Activated B cell treated with CpG ODN at 0.5 μM for 24 hours (primary cell): ENCODE results near the gene MTHFR. TPM values are rescaled to one million over a fixed set of nuclear protein-coding genes. Genes with fewer than 3 reads are reported as not detected.

Experiments
- ATAC-seq: fragments of 200-7000 bp; cut with Tn5 transposase; one replicate; pipeline ENCODE4 v1.10.0; 2021; ENCODE audit warnings: low read depth, mild to moderate bottlenecking, moderate library complexity
- CTCF ChIA-PET: fragments of 350-600 bp; sonication (Branson Sonifier 250); formaldehyde crosslinking; loops from one replicate; lab custom pipeline; 2021; ENCODE audit warnings: antibody characterized with exemption; lab: Charles Lee
- POLR2A ChIA-PET: fragments of 350-600 bp; sonication (Branson Sonifier 250); formaldehyde crosslinking; loops from one replicate; lab custom pipeline; 2021; ENCODE audit warnings: antibody characterized with exemption; lab: Charles Lee
- DNase-seq: peaks from one replicate; pipeline ENCODE4 v3.0.0; 2022
- H3K27ac Mint-ChIP-seq: one replicate; pipeline ENCODE4 v1.8.0; 2020; ENCODE audit warnings: mixed read lengths
- H3K27me3 Mint-ChIP-seq: one replicate; pipeline ENCODE4 v1.8.0; 2021; ENCODE audit warnings: mixed read lengths
- H3K36me3 Mint-ChIP-seq: one replicate; pipeline ENCODE4 v1.8.0; 2021; ENCODE audit warnings: low read depth, mixed read lengths
- H3K4me1 Mint-ChIP-seq: one replicate; pipeline ENCODE4 v1.8.0; 2021; ENCODE audit warnings: mixed read lengths
- H3K4me3 Mint-ChIP-seq: one replicate; pipeline ENCODE4 v1.8.0; 2020; ENCODE audit warnings: mild to moderate bottlenecking, mixed read lengths
- H3K9me3 Mint-ChIP-seq: one replicate; pipeline ENCODE4 v1.8.0; 2020; ENCODE audit warnings: mixed read lengths
- intact Hi-C: fragments of 100-400 bp; cut with micrococcal nuclease; formaldehyde crosslinking; loops from one replicate; pipeline ENCODE4 v1.15.1; 2024
- total RNA-seq: library from RNA; stranded (reverse); gene quantifications from 2 replicates; pipeline ENCODE4 v1.2.3, GENCODE V29; 2022
- TF ChIP-seq, protein P1 (sequence below): fragments of 200-600 bp; IDR thresholded peaks from one replicate; pipeline ENCODE4 v1.8.0; 2022; ENCODE audit warnings: antibody characterized with exemption, mild to moderate bottlenecking

MTHFR gene
- total RNA-seq, 1 donor from 2014 or later = 56.9 TPM

DNA sequence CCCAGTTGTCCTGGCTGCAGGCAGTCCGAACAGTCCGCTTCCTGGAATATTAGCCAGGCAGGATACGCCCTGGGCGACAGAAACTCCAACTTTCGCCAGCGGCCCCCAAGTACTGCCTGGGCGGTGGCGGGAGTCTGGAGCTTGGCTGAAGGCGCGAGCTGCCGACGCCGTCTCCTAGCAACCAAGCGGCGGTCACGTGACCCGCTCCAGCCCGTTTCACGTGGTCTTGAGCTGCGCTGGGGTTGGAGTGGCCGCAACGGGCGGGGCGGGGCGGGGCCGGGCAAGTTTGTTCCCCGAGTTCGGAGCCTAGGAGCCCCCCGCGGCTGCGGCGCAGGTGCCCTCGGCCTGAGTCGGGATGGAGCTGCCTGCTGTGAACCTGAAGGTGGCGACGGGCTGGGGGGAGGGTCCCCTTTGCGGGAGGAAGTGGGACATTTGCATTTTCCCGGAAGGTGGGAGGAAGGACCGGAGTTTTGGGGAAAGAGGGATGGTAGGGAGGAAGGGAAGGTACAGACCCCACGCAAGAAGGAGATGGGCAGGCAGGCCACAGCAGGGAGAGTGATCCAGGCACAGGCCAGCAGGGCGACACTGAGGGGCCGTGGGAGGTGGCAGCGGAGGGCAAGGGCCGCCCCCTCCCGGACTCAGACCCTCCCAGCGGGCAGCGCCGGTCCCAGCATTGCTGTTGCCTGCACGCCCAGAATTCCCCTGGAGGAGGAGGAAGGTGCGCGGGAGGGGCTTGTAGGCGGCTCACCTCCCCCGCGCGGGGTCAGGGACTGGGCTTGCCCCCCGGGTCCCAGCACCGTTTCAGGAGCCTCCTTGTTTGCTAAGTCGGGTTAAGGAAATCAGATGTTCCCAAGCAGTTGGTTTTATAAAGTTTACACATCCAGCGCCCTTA lies 69.7 kb downstream of the MTHFR start, which contains the start of gene AGTRAP:
AGTRAP (plus strand) TSS at position 283 of the 892 bp plus-strand sequence; CDS start at position 356, 73 bp downstream.
- Mint-ChIP-seq H3K36me3 (peaks cover 3% of the 10 kb centered on the region), H3K27ac (peak within 1 kb of the TSS; percentile 79), H3K4me1 (peaks cover 40% of the 10 kb centered on the region), H3K4me3 (peak within 1 kb of the TSS; percentile 93), H3K9me3 (no peaks in the 10 kb centered on the region), H3K27me3 (no peaks in the 10 kb centered on the region)
- CTCF ChIA-PET = interaction anchor here (0.6 to 3.3 kb wide), 2 partner anchors 16 to 26 kb away, joined by 3 to 16 read pairs; no protein-coding TSS in a partner anchor
- TF ChIP-seq, protein P1, sequence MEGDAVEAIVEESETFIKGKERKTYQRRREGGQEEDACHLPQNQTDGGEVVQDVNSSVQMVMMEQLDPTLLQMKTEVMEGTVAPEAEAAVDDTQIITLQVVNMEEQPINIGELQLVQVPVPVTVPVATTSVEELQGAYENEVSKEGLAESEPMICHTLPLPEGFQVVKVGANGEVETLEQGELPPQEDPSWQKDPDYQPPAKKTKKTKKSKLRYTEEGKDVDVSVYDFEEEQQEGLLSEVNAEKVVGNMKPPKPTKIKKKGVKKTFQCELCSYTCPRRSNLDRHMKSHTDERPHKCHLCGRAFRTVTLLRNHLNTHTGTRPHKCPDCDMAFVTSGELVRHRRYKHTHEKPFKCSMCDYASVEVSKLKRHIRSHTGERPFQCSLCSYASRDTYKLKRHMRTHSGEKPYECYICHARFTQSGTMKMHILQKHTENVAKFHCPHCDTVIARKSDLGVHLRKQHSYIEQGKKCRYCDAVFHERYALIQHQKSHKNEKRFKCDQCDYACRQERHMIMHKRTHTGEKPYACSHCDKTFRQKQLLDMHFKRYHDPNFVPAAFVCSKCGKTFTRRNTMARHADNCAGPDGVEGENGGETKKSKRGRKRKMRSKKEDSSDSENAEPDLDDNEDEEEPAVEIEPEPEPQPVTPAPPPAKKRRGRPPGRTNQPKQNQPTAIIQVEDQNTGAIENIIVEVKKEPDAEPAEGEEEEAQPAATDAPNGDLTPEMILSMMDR = no peak
- POLR2A ChIA-PET = interaction anchor here (0.5 to 3.3 kb wide), 11 partner anchors 13 to 474 kb away, joined by 3 to 21 read pairs (median 6); partner anchors contain the start of genes CLCN6, FBXO6, MTHFR and MTOR
- DNase-seq (peak; percentile 80), ATAC-seq (peak; percentile 88)
- intact Hi-C loops = loop anchor here (1.0 to 5.0 kb wide), 6 partner anchors 17 to 679 kb away; partner anchors contain the start of genes CLCN6, MAD2L2 and MTOR

Other genes with a start within 250 kb of the MTHFR start
- 4.2 and 4.6 TPM in 2 replicates for gene FBXO2, start 151.5 kb downstream of the MTHFR start, total RNA-seq
- gene FBXO44, start 151.1 kb downstream of the MTHFR start, total RNA-seq = 27.2 and 29.9 TPM in 2 replicates
- gene FBXO6, start 141.8 kb downstream of the MTHFR start, total RNA-seq = 10.0 and 10.5 TPM in 2 replicates
- gene MAD2L2, start 124.8 kb downstream of the MTHFR start, total RNA-seq = 34.4 and 34.9 TPM in 2 replicates
- gene DRAXIN, start 114.3 kb downstream of the MTHFR start, total RNA-seq = 0.17 and 0.18 TPM in 2 replicates
- 10.9 and 13.9 TPM in 2 replicates for gene AGTRAP, start 69.8 kb downstream of the MTHFR start, total RNA-seq
- not detected in 2 replicates for gene C1orf167, start 43.8 kb downstream of the MTHFR start, total RNA-seq
- 66.0 and 79.6 TPM in 2 replicates for gene CLCN6, start 227 bp upstream of the MTHFR start, total RNA-seq
- gene NPPA, start 41.8 kb upstream of the MTHFR start, total RNA-seq = not detected in 2 replicates
- not detected in 2 replicates for gene NPPB, start 53.0 kb upstream of the MTHFR start, total RNA-seq
- gene KIAA2013, start 120.5 kb upstream of the MTHFR start, total RNA-seq = 34.8 and 37.4 TPM in 2 replicates
- 15.7 and 18.6 TPM in 2 replicates for gene PLOD1, start 128.8 kb upstream of the MTHFR start, total RNA-seq
- gene MFN2, start 174.5 kb upstream of the MTHFR start, total RNA-seq = 46.5 and 54.1 TPM in 2 replicates
- gene MIIP, start 213.5 kb upstream of the MTHFR start, total RNA-seq = 72.1 and 74.2 TPM in 2 replicates